ENCODE measurements around the gene SRBD1. TPM values are rescaled to one million over a fixed set of nuclear protein-coding genes. Genes with fewer than 3 reads are reported as not detected.
"Not testable (repeated sequence)": the region's sequence is repeated elsewhere in the genome, so short reads cannot be mapped to it uniquely, and the experiment has no call there.

SRBD1 gene
- total RNA-seq, 1 experiment from 2014 or later, result 18.2 TPM

DNA sequence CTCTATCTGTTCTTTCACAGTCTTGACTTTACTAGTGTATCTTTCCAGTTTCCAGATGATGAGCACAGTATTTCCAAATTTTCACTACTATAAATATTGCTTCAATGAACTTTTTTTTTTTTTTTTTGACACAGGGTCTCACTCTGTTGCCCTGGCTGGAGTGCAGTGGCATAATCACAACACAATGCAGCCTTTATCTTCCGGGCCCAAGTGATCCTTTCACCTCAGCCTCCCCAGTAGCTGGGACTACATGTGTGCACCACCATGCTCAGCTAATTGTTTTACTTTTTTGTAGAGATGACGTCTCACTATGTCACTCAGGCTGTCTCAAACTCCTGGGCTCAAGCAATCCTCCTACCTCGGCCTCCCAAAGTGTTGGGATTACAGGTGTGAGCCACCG is 142.8 kb downstream of the SRBD1 start:
- no peak for DNase-seq (ENCODE audit: low read depth)

- DNase-seq (ENCODE audit: low read depth), result no peak
These were observed 145.0 kb downstream of the SRBD1 start for GRCh38 chr2:45466053-45466452.

- no peak for DNase-seq (ENCODE audit: low read depth)
These were observed 150.2 kb downstream of the SRBD1 start for GRCh38 chr2:45460825-45461224.

- DNase-seq (ENCODE audit: low read depth), result peak; percentile 2
These were observed 151.2 kb downstream of the SRBD1 start for GRCh38 chr2:45459860-45460259.

DNA sequence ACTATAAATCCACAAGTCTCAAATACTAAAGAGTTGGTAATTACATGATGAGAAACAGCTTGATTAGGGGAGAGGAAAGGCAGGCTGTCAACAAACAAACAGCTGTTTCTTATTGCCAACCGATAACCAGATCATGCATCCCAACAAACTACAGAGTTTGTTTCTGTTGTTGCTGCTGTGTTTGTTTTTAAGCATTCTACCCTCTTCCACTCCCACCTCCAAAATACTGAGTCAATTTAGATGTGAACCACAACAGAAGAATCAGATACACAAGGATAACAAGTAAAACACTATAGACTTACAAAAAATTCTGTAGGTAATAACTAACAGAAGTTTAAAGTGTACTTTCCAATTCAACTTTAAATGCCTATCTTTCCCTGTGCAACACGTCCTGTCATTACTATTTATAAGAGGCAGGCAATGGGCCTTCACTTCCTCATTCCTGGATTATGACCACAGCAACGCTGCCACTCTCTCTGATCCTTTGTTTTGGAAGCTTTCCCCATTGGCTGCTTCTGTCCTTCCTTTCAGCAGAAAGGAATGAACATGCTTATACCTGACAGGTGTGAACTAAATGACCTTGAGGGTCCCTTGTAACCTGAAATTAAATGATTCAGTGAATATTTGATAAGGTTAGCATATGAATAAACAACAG is 152.0 kb downstream of the SRBD1 start:
- peak; percentile 78 for DNase-seq (ENCODE audit: low read depth)

- DNase-seq (ENCODE audit: low read depth), result no peak
These were observed 153.7 kb downstream of the SRBD1 start for GRCh38 chr2:45457211-45457945.

DNA sequence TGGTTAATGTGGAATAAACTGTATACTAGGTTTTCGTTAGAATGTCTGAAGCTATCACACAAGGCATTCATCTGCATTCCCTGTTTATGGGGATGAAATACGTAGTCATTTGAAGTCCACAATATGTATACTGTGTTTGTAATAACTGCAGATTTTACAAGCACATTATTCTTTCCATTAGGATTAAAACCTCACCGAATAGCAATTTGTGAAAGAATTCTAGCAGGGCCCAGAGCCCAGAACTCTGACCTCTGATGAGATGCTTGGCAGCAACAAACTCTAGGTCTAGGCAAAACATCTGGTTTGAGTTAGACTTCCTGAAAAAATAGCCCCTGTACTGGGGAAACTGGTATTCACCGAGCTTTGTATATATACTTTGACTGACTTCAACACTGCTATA is 158.2 kb downstream of the SRBD1 start:
- peak; percentile 40 for DNase-seq (ENCODE audit: low read depth)

DNA sequence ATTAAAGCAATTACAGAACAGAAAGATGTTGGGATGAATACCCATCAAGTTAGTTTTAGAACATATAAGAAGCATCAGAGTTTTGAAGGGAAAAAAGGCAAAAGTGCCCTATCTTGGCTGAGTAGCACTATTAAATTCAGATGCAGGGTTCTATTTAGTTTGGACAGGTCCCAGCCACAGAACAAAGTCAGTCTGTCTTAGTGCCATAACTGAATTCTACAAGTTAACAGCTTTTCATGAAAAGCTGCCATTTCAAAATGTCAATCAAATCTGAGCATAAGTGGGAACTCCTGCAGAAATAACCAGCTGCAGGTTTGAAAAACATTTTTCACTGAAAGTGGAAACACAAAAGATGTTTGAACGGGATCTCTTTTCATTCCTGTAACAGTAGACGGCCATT is 160.4 kb downstream of the SRBD1 start:
- DNase-seq (ENCODE audit: low read depth), result no peak

DNA sequence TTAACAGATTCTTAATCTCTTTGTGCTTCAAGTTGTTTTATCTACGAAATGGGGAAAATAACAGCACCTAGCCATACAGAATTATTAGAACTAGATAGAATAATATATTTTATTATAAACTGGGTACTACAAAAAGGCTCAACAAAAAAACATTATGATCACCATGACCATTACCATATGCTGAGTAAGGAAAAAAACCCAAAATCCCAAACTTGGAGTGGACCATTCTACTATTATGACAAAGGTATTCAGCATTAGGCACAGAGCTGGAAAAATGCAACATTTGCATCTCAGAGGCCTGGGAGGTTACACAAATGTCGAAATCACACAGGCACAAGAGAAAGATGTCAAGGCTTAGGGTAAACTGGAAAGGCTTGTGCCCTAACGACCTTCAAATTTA is 162.8 kb downstream of the SRBD1 start:
- DNase-seq (ENCODE audit: low read depth), result no peak

GRCh38 chr2:45446016-45446415 is 165.1 kb downstream of the SRBD1 start:
- no peak for DNase-seq (ENCODE audit: low read depth)

GRCh38 chr2:45445037-45445436 is 166.0 kb downstream of the SRBD1 start:
- DNase-seq (ENCODE audit: low read depth), result no peak

DNA sequence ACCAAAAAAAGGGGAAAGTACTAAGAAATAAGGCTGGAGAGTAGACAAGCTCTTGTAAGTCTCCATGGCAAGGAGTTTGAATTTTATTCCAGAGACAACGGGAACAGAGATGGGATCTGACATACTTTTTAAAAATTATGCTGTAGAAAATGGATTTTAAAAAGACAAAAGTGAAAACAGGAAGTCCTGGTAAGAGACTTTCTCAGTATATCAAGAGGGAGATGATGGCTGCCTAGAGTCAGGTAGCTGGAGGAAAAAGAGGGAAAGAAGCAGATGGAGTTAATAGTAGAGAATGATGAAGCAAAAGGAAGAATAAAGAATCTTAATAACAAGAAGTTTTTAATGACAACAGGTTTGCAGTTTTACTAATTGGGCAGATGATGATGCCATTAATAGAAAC is 168.1 kb downstream of the SRBD1 start:
- no peak for DNase-seq (ENCODE audit: low read depth)

- no peak for DNase-seq (ENCODE audit: low read depth)
These were observed 169.0 kb downstream of the SRBD1 start for GRCh38 chr2:45442026-45442425.

GRCh38 chr2:45441571-45441970 is 169.5 kb downstream of the SRBD1 start:
- no peak for DNase-seq (ENCODE audit: low read depth)

- DNase-seq (ENCODE audit: low read depth), result peak; percentile 9
These were observed 171.0 kb downstream of the SRBD1 start for GRCh38 chr2:45439788-45440773.

DNA sequence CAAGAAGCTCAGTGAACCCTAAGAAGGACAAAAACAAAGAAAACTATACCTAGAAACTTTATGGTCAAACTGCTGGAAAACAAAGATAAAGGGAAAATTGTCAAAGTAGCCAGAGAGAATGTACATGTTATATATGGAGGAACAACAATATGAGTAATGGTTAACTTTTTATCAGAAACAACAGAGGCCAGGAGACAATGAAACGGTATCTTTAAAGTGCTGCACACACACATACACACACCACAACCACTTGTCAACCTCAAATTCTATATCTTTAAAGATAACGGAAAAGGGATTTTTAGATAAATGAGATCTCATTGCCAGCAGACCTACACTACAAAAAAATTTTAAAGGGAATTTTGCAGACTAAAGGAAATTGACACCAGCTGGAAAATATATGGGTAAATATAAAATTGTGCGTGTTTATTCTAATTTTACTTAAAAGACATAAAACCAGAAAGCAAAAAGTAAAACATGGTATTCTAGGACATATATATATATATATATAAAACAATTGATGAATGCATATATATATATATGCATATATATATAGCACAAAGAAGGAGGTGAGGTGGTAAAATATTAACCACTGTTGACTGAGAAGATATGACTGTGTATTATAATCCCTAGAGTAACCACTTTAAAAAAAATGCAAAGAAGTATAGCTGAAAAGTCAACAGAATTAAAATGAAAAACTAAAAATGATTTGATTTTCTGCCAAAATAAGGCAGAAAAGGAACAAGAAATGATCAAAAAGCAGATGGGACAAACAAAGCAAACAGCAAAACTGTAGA is 172.0 kb downstream of the SRBD1 start:
- DNase-seq (ENCODE audit: low read depth), result no peak

GRCh38 chr2:45436456-45436855 is 174.6 kb downstream of the SRBD1 start:
- no peak for DNase-seq (ENCODE audit: low read depth)

DNA sequence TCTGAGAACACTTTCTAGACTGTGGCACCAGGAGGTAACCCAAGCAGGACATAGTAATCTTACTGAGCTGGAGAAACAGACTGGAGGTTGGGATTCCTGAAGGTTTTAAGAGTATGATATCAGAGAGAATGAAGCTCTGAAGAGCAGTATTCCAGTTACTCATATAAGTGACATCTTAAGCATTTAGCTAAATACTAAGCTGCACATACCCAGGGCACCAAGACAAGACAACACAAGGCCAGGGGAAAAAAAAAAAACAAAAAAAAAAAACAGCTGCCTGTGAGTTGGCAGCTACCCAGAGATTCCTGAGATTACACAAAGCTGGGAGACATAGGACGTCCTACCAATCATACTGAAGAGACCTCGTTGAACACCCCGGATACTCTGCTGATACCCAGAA is 175.8 kb downstream of the SRBD1 start:
- DNase-seq (ENCODE audit: low read depth), result peak; percentile 51

DNA sequence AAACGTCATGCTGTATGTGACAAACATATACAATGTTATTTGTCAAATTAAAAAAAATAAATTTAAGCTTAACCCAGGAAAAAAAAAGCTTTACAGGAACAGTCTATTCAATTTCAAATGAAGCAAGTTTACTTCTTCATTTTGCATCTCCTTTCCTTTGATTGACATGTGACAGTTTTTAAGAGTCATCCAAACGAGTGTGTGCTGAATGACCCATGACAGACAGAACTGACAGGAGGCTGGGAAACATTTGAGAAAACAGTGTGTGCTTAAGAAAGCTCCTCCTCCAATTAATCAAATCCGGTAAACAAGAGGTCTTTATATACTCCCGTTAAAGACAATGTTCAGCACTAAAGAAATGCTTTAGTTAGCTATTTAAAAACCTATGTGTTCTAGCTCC is 177.7 kb downstream of the SRBD1 start:
- DNase-seq (ENCODE audit: low read depth), result no peak

DNA sequence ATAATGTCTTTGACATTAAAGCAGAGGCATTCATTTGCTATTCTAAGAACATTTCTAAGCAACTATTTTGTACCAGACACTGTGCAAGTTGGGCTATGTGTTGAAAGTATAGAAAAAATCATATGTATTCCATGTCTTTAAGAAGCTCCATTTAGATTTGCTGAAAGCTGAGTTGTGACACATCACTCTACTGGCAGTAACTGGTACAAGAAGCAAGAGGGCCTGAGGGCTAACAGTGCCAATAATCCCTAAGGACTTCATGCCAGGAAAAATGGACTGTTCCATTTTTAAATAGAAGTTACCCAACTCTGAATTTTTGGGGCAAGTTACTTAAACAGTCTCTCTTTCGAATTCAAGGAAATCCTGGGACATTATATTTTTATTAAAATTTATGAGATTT is 178.7 kb downstream of the SRBD1 start:
- DNase-seq (ENCODE audit: low read depth), result peak; percentile 36

GRCh38 chr2:45426025-45426424 is 185.0 kb downstream of the SRBD1 start:
- not testable (repeated sequence) for DNase-seq (ENCODE audit: low read depth)

- DNase-seq (ENCODE audit: low read depth), result no peak
These were observed 188.1 kb downstream of the SRBD1 start for GRCh38 chr2:45422921-45423320.
